ENCODE measurements around the gene ORM1. TPM values are rescaled to one million over a fixed set of nuclear protein-coding genes. Genes with fewer than 3 reads are reported as not detected.

The ORM1 gene
- total RNA-seq, 1 experiment from 2014 or later: 4.4 TPM

- Histone ChIP-seq H3K56ac (ENCODE audit: insufficient read length, low read depth, low read length) (no peak overlapping the region), H4K20me1 (ENCODE audit: control insufficient read depth, insufficient read depth, insufficient read length) (no peaks in the 10 kb centered on the region), H3K4me2 (ENCODE audit: insufficient read depth, insufficient read length, low read length) (no peak overlapping the region)
These were observed 27.9 kb downstream of the ORM1 start for GRCh38 chr9:114350636-114351401.

More at GRCh38 chr9:114350636-114351401, 27.9 kb downstream of the ORM1 start:
- Histone ChIP-seq H3K9me3 (ENCODE audit: control insufficient read depth, low read depth, low read length) (no peaks in the 10 kb centered on the region), H3K79me2 (ENCODE audit: insufficient read depth, low read length) (no peaks in the 10 kb centered on the region), H3K18ac (ENCODE audit: insufficient read length, low read depth, low read length) (no peak overlapping the region), H2BK12ac (ENCODE audit: insufficient read length, low read depth, low read length) (no peak overlapping the region), H2BK20ac (ENCODE audit: low read depth, low read length, poor library complexity, severe bottlenecking) (no peak overlapping the region), H3K14ac (ENCODE audit: insufficient read depth, low read length) (no peak overlapping the region), H3T11ph (ENCODE audit: low read length) (no peak overlapping the region), H3K23ac (ENCODE audit: insufficient read length, low read depth, low read length) (no peak overlapping the region), H3K79me1 (ENCODE audit: insufficient read depth, low read depth, low read length, poor library complexity, severe bottlenecking) (no peaks in the 10 kb centered on the region), H2BK120ac (ENCODE audit: low read depth, low read length, poor library complexity, severe bottlenecking) (no peak overlapping the region), H4K8ac (replicated peaks; ENCODE audit: insufficient read length, low read depth, low read length) (no peak overlapping the region), H2AFZ (ENCODE audit: low read length) (no peak overlapping the region), H3K9ac (ENCODE audit: extremely low read depth, insufficient read length, low read length) (no peak overlapping the region), H3K4me1 (ENCODE audit: insufficient read depth, low read length) (peaks cover 4% of the 10 kb centered on the region), H3K4ac (ENCODE audit: low read depth, low read length) (no peak overlapping the region), H3K27me3 (ENCODE audit: insufficient read depth, low read length) (no peaks in the 10 kb centered on the region), H2BK5ac (ENCODE audit: insufficient read length, low read length) (no peak overlapping the region), H2AK5ac (ENCODE audit: insufficient read length, low read length) (no peak overlapping the region), H4K91ac (ENCODE audit: insufficient read length, low read depth, low read length) (no peak overlapping the region), H3K23me2 (ENCODE audit: insufficient read length, low read depth, low read length, poor library complexity, severe bottlenecking) (no peaks in the 10 kb centered on the region), H4K5ac (ENCODE audit: insufficient read length, low read depth, low read length) (no peak overlapping the region), H2BK15ac (ENCODE audit: low read depth, low read length) (no peak overlapping the region), H3K27ac (ENCODE audit: insufficient read length, low read depth, low read length) (no peak overlapping the region)
- Mint-ChIP-seq H3K4me3 (no peak overlapping the region), H3K4me1 (peaks cover 14 to 20% of the 10 kb centered on the region in 2 experiments), H3K36me3 (ENCODE audit: insufficient read depth in 1 of 3, low read depth in 3 of 3) (peaks cover 32 to 59% (median 56%) of the 10 kb centered on the region in 3 experiments; a peak in 6 of 7 replicates), H3K9me3 (no peaks in the 10 kb centered on the region), H3K27me3 (ENCODE audit: low read depth) (no peaks in the 10 kb centered on the region; the same call in 1 of the 2 replicates), H3K27ac (peak overlapping the region in 1 of 3 experiments; percentile 73; a peak in 1 of 7 replicates)
- WGBS (ENCODE audit: extremely low coverage, insufficient read length, low lambda C conversion rate): no CpG with 5 or more reads among the region's 16 CpGs
- no peak for DNase-seq
- TF ChIP-seq CTCF (conservative IDR thresholded peaks at IDR 0.05): no peak
